DMS53 treated with DMSO at 0.1 percent for 48 hours (cell line): ENCODE results near the gene CSGALNACT2.

Experiments
- DNase-seq: peaks from one replicate; lab custom pipeline; 2025; ENCODE audit not compliant: unreplicated experiment; lab: John Stamatoyannopoulos, UW

The CSGALNACT2 gene

GRCh38 chr10:43112608-43112961 is 25.7 kb upstream of the CSGALNACT2 start:
- no peak for DNase-seq

GRCh38 chr10:43113201-43114087 is 24.8 kb upstream of the CSGALNACT2 start:
- DNase-seq: no peak

- no peak for DNase-seq
These were observed 24.0 kb upstream of the CSGALNACT2 start for GRCh38 chr10:43114088-43114742.

GRCh38 chr10:43114743-43115611 is 23.3 kb upstream of the CSGALNACT2 start:
- DNase-seq: no peak

GRCh38 chr10:43115881-43116595 is 22.2 kb upstream of the CSGALNACT2 start:
- DNase-seq: no peak

GRCh38 chr10:43116596-43116995 is 21.6 kb upstream of the CSGALNACT2 start:
- no peak for DNase-seq

GRCh38 chr10:43117031-43117776 is 21.0 kb upstream of the CSGALNACT2 start:
- no peak for DNase-seq

- DNase-seq: no peak
These were observed 20.3 kb upstream of the CSGALNACT2 start for GRCh38 chr10:43117777-43118583.

GRCh38 chr10:43118631-43119415 is 19.4 kb upstream of the CSGALNACT2 start:
- no peak for DNase-seq

GRCh38 chr10:43119416-43120115 is 18.7 kb upstream of the CSGALNACT2 start:
- no peak for DNase-seq

- no peak for DNase-seq
These were observed 17.9 kb upstream of the CSGALNACT2 start for GRCh38 chr10:43120116-43120928.

- DNase-seq: no peak
These were observed 17.3 kb upstream of the CSGALNACT2 start for GRCh38 chr10:43120929-43121314.

GRCh38 chr10:43121444-43121843 is 16.8 kb upstream of the CSGALNACT2 start:
- no peak for DNase-seq

- DNase-seq: no peak
These were observed 16.1 kb upstream of the CSGALNACT2 start for GRCh38 chr10:43122096-43122495.

- DNase-seq: no peak
These were observed 15.4 kb upstream of the CSGALNACT2 start for GRCh38 chr10:43122826-43123225.

- DNase-seq: no peak
These were observed 14.7 kb upstream of the CSGALNACT2 start for GRCh38 chr10:43123361-43124093.
